Forelimb muscle (tissue), 1 donor: ENCODE measurements around the gene SLAMF1. TPM values are rescaled to one million over a fixed set of nuclear protein-coding genes. Genes with fewer than 3 reads are reported as not detected.
"Not testable (repeated sequence)": the region's sequence is repeated elsewhere in the genome, so short reads cannot be mapped to it uniquely, and the experiment has no call there.

Source experiments
- DNase-seq: peaks from one replicate; pipeline ENCODE4 v3.0.0-alpha.2; 2013; ENCODE audit warnings: low read depth
- polyA plus RNA-seq: library from polyadenylated mRNA; unstranded; fragments of 120-200 nt; gene quantifications from one replicate; pipeline ENCODE4 v1.2.1, GENCODE V29; 2013; ENCODE audit not compliant: insufficient read length

The SLAMF1 gene
- polyA plus RNA-seq, 1 donor = 0.05 TPM

DNA sequence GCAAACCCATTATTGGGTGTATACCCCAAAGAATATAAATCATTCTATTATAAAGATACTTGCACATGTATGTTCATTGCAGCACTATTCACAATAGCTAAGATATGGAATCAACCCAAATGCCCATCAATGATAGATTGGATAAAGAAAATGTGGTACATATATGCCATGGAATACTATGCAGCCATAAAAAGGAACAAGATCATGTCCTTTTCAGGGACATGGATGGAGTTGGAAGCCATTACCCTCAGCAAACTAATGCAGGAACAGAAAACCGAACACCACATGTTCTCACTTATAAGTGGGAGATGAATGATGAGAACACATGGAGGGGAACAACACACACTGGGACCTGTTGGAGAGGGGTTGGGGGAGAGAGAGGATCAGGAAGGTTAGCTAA lies 83.6 kb downstream of the SLAMF1 start:
- DNase-seq = not testable (repeated sequence)

DNA sequence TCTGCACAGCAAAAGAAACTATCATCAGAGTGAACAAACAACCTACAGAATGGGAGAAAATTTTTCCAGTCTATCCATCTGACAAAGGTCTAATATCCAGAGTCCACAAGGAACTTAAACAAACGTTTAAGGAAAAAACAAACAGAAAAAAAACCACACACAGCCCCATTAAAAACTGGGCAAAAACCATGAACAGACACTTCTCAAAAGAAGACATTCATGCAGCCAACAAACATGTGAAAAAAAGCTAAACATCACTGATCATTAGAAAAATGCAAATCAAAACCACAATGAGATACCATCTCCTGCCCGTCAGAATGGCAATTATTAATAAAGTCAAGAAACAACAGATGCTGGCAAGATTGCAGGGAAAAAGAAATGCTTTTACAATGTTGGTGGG lies 84.1 kb downstream of the SLAMF1 start:
- not testable (repeated sequence) for DNase-seq

DNA sequence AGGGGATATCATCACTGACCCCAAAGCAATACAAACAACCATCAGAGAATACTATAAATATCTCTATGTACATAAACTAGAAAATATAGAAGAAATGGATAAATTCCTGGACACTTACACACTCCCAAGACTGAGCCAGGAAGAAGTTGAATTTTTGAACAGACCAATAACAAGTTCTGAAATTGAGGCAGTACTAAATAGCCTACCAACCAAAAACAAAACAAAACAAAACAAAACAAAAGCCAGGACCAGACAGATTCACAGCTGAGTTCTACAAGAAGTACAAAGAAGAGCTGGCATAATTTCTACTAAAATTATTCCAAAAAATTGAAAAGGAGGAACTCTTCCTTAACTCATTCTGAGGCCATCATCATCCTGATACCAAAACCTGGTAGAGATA lies 86.0 kb downstream of the SLAMF1 start:
- no peak for DNase-seq

DNA sequence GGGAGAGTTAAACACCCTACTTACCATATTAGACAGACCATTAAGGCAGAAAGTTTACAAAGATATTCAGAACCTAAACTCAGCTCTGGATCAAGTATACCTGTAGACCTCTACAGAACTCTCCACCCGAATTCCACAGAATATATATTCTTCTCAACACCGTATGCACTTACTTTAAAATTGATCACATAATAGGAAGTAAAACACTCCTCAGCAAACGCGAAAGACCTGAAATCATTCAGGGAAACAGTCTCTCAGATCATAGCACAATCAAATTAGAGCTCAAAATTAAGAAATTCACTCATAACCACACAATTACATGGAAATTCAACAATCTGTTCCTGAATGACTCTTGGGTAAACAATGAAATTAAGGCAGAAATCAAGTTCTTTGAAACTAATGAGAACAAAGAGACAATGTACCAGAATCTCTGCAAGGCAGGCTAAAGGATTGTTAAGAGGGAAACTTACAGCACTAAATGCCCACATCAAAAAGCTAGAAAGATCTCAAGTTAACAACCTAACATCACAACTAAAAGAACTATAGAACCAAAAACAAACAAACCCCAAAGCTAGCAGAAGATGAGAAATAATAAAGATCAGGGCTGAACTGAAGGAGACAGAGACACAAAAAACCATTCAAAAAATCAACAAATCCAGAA lies 86.7 kb downstream of the SLAMF1 start:
- no peak for DNase-seq

DNA sequence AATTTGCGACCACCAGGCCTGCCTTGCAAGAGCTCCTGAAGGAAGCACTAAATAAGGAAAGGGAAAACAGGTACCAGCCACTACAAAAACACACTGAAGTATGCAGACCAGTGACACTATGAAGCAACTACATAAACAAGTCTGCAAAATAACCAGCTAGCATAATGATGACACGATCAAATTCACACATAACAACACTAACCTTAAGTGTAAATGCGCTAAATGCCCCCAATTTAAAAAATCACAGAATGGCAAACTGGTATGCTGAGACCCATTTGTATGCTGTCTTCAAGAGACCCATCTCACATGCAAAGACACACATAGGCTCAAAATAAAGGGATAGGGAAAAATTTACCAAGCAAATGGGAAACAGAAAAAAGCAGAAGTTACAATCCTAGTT lies 87.4 kb downstream of the SLAMF1 start:
- DNase-seq = not testable (repeated sequence)

DNA sequence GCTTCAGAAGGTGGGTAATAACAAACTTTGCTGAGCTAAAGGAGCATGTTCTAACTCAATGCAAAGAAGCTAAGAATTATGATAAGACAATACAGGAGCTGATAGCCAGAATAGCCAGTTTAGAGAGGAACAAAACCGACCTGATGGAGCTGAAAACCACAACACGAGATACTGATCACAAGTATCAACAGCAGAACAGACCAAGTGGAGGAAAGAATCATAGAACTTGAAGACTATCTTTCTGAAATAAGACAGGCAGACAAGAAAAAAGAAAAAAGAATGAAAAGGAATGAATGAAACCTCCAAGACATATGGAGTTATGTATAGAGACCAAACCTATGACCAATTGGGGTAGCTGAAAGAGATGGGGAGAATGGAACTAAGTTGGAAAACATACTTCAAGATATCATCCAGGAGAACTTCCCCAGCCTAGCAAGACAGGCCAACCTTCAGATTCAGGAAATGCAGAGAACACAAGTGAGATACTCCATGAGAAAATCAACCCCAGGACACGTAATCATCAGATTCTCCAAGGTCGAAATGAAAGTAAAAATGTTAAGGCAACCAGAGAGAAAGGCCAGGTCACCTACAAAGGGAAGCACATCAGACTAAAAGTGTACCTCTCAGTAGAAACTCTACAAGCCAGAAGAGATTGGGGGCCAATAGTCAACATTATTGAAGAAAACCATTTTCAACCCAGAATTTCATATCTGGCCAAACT lies 88.0 kb downstream of the SLAMF1 start:
- no peak for DNase-seq

Other genes starting within 250 kb of the SLAMF1 start
- 8.6 TPM for gene VANGL2, start 246.5 kb downstream of the SLAMF1 start, polyA plus RNA-seq
- gene SLAMF6, start 123.8 kb downstream of the SLAMF1 start, polyA plus RNA-seq = 0.16 TPM
- gene CD84, start 67.5 kb downstream of the SLAMF1 start, polyA plus RNA-seq = 1.5 TPM
- 1.9 TPM for gene CD48, start 64.8 kb upstream of the SLAMF1 start, polyA plus RNA-seq
- gene SLAMF7, start 92.2 kb upstream of the SLAMF1 start, polyA plus RNA-seq = 0.46 TPM
- 0.34 TPM for gene LY9, start 149.1 kb upstream of the SLAMF1 start, polyA plus RNA-seq
- gene CD244, start 215.8 kb upstream of the SLAMF1 start, polyA plus RNA-seq = 0.16 TPM
- gene ITLN1, start 238.1 kb upstream of the SLAMF1 start, polyA plus RNA-seq = not detected